Ramos (cell line): ENCODE measurements around the gene DTX1.

Experiments
- in situ Hi-C: fragments of 300-500 bp; cut with MboI; formaldehyde crosslinking; loops from one replicate; pipeline ENCODE4 v1.14.3; 2022; ENCODE audit warnings: low sequenced_read_pairs; ENCODE audit not compliant: unreplicated experiment

Gene DTX1

DNA sequence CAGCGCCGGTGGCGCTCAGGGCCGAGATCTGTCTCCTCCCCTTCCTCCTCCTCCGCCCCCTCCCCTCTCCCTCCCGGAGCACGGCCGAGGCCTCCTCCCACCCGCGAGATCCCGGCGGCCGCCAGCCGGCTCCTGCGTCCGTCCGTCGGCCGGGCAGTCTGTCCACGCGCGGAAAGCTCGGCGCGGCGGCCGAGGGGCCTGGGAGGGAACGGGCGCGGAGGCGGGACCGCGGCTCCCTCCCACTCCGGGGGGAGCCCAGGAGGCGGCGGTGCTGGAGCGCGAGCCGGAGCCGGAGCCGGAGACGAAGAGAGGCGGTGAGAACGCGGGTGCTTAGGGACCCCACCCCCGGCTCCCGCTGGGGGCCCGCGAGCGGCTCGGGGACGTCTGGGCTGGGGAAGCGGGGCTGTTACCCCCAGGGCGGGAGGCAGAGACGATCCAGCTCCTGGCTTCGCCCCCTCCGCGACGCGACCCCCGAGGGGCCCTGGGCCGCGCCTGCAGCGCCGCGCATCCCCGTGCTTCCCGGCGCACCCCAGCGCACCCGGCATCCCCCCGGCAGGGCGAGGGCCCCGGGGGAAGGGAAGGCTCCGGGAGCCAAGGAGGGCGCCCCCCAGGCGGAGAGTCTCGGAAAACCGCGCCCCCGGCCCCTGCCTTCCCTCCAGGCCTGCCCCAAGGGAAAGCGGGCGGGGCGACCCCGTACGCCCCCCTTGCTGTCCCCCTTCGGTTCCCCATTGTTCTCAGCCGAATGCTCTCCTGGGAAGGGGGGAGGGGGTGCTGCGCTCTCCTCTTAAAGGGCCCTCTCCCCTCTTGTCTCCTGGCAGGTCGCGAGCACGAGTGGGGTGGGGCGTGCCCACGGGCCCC, at the start of gene DTX1:
DTX1 (plus strand) TSS at position 100 of the 858 bp plus-strand sequence. CDS start 1,463 bp downstream, outside the sequence.
- in situ Hi-C loops, result no loop called here

GRCh38 chr12:113007166-113007565, 49.4 kb upstream of the DTX1 start:
- in situ Hi-C loops, result no loop called here

- in situ Hi-C loops, result no loop called here
Measured at GRCh38 chr12:113010701-113011100, 45.8 kb upstream of the DTX1 start.

GRCh38 chr12:113014565-113014964, 42.0 kb upstream of the DTX1 start:
- in situ Hi-C loops, result no loop called here

DNA sequence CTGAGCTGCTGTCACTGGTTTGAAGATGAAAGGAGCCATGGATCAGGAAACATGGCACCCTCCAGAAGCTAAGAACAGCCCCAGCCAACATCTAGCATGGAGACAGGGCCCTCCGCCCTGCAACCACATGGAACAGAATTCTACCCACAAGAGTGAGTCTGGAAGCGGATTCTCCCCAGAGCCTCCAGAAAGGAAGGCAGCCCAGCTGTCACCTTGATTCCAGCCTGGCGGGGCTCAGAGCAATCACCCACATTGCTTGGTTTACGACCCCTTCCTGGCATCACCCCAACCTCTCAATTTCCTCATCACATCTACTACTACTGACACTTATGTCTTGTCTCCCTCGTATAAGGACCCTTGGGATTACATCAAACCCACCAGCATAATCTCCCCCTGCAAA, 39.7 kb upstream of the DTX1 start:
- in situ Hi-C loops, result no loop called here

- in situ Hi-C loops, result no loop called here
Measured at GRCh38 chr12:113019025-113019424, 37.5 kb upstream of the DTX1 start.

GRCh38 chr12:113021500-113021899, 35.0 kb upstream of the DTX1 start:
- in situ Hi-C loops, result no loop called here

- in situ Hi-C loops, result no loop called here
Measured at GRCh38 chr12:113022563-113023297, 33.8 kb upstream of the DTX1 start.

DNA sequence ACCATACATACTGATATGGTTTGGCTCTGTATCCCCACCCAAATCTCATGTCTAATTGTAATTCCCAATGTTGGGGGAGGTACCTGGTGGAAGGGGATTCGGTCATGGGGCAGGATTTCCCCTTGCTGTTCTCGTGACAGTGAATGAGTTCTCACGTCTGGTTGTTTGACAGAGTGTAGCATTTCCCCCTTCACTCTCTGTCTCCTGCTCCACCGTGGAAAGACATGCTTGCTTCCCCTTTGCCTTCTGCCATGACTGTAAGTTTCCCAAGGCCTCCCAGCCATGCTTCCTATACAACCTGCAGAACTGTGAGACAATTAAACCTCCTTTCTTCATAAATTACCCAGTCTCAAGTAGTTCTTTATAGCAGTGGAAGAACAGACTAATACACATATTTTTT, 28.8 kb upstream of the DTX1 start:
- in situ Hi-C loops, result no loop called here

DNA sequence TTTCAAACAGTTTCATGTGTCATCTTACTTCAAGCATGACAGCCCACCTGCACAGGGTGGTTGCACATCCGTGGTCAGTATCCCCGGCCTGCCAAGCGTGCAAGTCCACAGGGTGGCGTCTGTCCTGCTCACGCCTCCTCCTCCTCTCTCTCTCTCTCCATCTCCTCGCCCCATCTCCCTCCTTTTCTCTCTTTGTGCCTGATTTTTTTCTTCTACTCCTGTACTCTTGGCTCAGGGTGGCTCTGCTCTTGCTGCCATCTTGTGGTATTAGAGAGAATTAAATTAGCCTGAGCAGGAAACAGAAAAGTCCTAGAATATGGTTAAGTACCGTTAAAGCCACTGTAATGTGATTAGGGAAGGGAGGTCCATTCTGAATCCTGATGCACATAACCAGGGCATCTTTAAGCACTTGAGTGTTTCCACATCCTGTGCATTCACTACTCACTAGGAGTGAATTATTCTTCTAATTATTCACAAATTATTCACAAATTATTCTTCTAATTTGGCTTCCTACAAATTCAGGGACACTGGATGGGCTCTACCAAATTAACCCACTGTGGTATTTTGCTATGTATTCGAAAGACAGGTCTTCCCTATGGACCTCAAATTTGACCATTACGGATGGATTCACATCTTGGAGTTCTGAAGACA, 25.5 kb upstream of the DTX1 start:
- in situ Hi-C loops, result no loop called here

- in situ Hi-C loops, result loop anchor here (10.0 kb wide), 1 partner anchor 45 kb away; no protein-coding TSS in a partner anchor
Measured at GRCh38 chr12:113039911-113040445, 16.6 kb upstream of the DTX1 start.

GRCh38 chr12:113040722-113041171, 15.8 kb upstream of the DTX1 start:
- in situ Hi-C loops, result loop anchor here (10.0 kb wide), 1 partner anchor 46 kb away; no protein-coding TSS in a partner anchor

DNA sequence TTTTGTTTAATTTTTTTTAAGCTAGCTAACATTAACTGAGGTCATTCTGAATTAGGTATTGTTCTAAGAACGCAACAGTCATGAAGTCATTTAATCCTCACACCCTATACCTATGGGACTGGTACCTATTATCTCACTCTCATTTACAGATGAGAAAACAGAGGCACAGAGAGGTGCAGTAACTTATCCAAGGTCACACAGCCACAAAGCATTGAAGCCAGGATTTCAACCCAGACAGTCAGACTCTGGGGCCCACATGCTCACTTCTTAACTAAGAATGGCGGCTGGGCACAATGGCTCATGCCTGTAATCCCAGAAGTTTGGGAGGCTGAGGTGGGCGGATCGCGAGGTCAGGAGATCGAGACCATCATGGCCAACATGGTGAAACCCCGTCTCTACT, 15.0 kb upstream of the DTX1 start:
- in situ Hi-C loops, result loop anchor here (10.0 kb wide), 1 partner anchor 47 kb away; no protein-coding TSS in a partner anchor

DNA sequence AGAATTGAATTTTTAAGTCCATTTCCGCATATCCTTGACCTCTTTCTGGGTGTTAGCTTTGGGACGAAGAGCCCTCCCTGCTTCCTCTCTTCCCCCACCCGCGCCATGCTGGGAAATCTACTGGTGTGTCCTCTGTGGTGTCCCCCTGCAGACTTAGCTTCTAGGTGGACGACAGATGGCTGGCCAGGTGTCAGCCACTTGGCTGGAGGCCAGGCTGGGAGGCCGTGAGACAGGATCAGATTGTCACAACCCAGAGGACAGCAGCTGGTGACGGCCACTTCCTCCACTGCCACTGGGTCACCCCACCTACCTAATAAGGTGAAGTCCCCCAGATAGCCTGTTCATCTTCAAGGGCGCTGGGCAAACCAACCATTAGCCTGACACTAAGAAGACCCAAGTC, 13.3 kb upstream of the DTX1 start:
- in situ Hi-C loops, result loop anchor here (10.0 kb wide), 1 partner anchor 48 kb away; no protein-coding TSS in a partner anchor

- in situ Hi-C loops, result loop anchor here (10.0 kb wide), 1 partner anchor 50 kb away; no protein-coding TSS in a partner anchor
Measured at GRCh38 chr12:113044516-113044915, 12.0 kb upstream of the DTX1 start.

DNA sequence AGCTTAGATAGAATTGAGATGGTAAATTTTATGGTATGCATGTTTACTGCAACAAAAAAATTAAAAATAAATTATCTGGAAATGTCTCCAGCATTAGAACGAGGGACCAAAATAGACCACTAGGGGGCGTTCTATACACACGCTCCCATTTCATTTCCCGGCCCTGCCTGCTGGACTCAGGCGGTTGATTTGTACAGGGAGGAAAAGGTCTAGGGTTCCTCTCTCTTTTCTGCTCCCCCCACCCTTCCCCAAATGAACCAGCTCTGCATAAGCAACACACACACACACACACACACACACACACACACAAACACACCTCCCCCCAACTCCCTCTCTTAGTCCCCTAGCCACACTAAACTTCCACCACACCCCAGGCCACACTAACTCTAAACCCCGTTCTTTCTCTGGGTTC, 7.8 kb upstream of the DTX1 start:
- in situ Hi-C loops, result loop anchor here (5.0 to 10.0 kb wide), 3 partner anchors 49 to 124 kb away; no protein-coding TSS in a partner anchor

DNA sequence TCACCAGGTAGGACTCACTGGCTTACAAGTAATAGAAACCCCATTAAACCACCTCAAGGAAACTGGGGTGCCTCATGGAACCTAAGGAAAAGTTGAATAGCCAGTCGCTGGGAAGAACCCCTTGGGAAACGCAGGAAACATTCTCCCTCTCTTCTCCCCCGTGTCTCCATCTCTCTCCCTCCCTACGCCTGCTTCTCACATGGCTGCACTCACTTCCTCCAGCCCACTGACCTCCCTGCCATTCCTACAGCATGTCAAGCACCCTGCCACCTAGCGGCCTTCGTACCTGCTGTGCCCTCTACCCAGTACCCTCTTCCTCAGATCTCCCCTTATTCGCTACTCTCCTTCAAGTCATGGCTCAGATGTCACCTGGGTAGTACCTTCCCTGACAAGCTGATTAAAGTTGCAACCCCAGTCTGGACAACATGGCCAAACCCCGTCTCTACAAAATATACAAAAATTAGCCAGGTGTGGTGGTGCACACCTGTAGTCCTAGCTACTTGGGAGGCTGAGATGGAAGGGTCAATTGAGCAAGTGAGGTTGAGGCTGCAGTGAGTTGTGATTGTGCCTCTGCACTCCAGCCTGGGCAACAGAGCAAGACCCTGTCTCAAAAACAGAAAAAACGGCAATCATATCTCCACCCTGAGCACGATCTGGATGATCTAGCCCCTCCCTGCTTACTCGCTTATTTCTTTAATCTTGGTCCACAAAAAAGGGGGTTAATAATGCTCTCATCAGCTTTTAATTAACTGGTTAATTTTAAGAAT, 6.4 kb upstream of the DTX1 start:
- in situ Hi-C loops, result loop anchor here (5.0 to 10.0 kb wide), 3 partner anchors 47 to 122 kb away; no protein-coding TSS in a partner anchor

DNA sequence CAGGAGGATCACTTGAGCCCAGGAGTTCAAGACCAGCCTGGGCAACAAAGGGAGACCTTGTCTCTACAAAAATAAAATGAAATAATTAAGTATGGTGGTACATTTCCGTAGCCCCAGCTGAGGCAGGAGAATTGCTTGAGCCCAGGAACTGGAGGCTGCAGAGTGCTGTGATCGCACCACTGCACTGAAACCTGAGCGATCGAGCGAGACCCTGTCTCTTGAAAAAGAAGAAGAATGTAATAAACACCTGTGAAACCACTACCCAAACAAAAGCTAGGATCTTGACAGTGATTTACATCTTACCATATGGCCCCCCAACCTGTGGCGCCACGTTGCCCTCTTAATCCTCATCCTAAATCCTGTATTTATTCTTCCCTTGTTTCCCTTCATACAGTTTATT, 5.7 kb upstream of the DTX1 start:
- in situ Hi-C loops, result no loop called here

DNA sequence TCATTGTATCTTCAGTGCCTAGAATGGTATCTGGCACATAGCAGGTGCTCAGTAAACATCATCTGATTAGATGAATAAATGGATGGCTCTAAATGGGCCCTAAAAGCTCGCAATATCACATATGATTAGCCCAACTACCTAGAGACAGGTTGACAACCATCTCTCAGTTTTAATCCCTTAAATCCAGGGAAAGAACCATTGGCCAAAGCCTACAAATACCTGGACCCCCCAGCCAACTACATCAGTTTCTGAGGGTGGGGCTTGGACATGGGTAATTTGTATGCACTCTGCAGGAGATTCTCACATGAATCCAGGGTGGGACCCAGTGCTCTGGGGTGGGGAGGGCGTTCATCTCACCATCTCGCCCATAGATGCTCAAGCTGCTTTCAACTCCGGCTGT, 4.8 kb upstream of the DTX1 start:
- in situ Hi-C loops, result no loop called here
